HK-2 (cell line): ENCODE measurements around the gene MAMDC2.

Experiments used
- DNase-seq: peaks from one replicate; pipeline ENCODE4 v3.0.0-alpha.2; 2018; ENCODE audit not compliant: unreplicated experiment

MAMDC2 gene, protein sequence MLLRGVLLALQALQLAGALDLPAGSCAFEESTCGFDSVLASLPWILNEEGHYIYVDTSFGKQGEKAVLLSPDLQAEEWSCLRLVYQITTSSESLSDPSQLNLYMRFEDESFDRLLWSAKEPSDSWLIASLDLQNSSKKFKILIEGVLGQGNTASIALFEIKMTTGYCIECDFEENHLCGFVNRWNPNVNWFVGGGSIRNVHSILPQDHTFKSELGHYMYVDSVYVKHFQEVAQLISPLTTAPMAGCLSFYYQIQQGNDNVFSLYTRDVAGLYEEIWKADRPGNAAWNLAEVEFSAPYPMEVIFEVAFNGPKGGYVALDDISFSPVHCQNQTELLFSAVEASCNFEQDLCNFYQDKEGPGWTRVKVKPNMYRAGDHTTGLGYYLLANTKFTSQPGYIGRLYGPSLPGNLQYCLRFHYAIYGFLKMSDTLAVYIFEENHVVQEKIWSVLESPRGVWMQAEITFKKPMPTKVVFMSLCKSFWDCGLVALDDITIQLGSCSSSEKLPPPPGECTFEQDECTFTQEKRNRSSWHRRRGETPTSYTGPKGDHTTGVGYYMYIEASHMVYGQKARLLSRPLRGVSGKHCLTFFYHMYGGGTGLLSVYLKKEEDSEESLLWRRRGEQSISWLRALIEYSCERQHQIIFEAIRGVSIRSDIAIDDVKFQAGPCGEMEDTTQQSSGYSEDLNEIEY

DNA sequence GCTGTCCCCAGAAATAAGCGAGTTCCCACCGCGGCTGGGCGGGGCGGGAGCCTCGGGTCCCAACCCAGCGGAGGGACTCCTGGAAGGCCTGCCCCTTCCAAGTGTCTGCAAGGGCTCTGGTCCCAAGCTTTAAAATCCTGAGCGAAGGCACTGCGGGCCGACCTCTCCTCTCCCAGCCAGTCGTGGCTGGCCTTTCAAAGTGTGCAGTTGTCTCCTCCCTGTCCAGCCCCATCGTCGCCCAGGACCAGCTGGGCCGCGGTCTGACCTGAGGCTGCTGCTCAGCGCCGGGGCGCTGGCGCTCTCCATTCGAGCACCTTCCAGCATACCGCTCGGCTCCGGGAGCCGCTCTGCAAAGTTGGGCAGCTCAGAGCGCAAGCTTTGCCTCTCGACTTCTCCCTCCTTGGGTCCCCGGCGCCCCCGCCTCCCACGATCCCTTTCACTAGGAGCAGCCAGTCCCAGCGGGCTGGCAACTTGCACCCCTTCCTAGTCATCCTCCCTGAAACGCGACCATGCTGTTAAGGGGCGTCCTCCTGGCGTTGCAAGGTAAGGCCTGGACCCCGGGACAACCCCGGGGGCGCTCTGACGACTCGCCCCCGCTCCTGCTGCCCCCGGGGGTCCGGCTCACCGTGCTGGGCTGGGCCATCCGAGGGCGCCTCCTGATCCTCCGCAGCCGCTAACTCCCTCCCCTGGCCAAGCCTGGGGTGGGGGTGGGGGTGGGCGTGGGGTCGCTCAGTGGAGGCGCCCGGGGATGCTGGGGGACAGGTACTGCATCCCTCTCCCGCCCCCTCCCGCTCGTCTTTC is at the start of gene MAMDC2:
Gene MAMDC2 (plus strand): TSS at position 160 of the 801 bp plus-strand sequence. CDS start 350 bp downstream, at position 510.
- peak; percentile 25 for DNase-seq

DNA sequence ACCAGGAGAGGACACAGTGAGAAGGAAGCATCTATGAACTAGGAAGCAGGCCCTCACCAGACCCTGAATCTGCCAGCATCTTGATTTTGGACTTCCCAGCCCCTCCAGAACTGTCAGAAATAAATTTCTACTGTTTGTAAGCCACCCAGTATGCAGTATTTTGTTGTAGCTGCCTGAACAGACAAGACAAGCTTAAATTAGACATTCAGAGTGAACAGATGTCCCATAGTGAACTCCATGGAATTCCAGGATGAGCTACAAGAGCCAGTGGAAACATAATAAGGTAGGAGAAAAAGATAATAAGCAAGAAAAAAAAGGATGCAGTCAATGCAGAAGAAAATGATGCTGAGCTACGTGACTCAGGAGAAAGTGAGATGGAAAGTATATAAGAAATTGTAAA is 47.8 kb upstream of the MAMDC2 start:
- no peak for DNase-seq

DNA sequence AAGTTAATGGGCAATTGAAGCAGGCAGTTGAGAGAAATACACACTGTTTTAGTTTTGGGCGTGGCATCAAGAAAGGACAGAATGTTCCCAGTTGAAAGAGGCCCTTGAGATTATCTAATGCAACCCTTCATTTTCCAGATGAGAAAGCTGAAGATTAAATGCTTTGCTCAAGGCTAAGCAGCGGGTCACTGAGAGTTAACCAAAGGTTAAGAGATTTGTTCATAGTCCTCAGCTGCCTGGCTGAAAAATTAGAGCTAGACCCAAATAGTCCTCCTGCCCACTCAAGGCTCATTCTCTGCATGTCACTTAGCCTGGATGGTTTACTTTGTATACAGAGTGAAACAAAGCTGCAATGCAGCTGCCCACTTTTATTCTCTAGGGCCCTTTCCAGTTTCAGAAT is 46.7 kb upstream of the MAMDC2 start:
- DNase-seq, result no peak

DNA sequence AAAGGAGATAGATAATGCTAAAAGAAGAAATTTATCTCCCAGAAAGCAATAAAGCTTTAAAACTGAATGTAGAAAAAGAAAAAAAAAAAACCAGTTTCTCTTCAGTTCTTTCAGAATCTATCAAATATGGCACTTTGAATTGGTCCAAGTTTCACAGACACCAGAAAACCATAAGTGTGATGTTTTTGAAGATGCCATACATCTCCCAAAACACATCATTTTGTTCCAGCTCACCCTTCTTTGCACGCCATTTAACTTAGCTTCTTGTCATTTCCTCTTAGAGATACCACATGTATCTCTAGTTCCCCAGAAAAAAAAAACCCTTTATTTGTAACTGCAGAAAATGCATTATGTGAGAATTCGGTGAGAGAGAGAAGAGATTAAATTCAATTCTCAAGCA is 46.1 kb upstream of the MAMDC2 start:
- no peak for DNase-seq

DNA sequence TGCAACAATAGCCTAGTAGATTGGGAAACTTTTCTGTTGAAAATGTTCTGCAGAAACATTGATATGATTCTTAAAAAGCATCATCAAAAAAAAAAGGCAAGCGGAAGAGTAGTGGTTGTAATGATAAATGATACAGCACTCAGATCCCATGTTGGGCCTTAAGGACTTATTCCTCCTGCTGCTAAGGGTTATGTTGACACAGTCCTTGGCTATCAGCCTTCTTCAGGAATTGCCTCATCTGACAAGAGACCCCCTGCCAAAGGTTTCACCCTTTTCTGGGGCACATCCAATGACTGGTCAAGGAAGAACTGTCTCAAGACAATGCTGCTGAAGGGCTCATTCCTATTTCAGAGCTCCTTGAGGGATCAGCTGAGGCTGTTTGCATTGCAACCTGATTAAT is 44.3 kb upstream of the MAMDC2 start:
- no peak for DNase-seq

DNA sequence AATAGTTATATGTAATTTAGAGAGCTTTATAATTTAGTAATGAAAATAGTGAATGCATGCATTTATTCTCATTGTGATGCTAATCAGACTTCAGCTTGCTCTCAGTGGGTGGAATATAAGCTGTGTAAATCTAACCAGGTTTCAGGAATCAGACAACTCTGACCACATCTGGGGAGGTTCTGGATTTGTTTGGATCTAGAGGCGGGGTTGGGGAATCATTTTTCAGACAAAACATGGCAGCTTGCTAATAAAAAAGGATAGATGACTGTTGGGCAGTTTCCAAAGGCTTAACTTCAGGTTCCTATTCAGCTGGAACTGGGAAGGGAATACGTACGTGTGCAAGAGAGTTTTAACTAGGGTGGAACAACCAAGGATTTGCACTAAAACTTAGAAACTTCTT is 43.2 kb upstream of the MAMDC2 start:
- no peak for DNase-seq

DNA sequence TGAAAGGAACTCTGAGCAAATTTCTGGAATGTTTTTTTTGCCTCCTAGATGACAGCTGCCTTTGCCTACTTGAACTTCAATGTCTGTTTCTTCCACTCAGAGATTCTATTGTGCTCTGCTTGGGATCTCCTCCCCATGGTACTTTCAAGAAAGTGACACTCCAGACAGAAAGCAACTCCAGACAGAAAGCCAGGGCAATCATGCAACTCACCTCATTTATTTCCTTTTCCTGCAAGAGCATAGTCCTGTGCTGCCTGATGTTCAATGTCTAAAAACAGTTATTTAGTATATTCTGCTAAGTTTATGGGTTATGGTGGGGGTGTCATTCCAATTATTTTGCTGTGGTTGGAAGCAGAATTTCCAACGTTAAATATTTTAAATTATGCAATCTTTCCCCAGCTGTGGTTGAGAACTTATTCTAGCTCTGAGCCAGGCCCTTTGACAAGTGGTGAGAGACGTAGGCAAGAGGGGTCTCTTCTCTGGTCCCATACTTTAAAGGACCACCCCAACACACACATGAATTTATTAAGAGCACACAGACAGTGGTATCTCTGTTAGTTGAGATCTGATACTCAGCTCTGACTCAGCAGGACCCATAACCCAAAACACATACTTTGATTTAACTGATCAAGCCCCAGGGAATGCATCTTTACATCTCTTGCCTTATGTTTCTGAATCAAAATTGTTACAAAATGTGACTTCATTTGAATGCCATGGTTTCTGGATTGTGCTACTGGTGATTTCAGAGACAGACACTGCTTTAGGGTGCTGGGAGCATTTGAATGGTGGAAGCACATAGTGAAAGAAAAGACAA is 39.5 kb upstream of the MAMDC2 start:
- no peak for DNase-seq

DNA sequence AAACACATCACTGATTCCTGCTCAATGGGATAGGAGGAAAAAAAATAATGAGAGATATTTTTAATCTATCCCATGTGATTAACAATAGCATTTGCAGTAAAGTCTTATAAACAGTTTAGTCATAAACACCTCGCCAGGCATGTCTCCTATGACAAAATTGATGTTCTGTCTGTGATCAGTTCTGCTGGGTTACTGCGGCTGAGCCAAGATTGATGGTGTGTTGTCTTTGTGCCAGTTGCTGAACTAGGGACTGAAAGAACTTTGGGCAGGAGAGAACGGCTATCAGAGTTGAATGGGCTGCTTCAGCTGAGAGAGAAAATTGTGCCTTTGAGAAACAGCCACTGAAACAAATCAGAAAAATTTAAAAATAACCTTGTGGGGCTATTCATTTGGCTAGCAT is 37.3 kb upstream of the MAMDC2 start:
- no peak for DNase-seq

DNA sequence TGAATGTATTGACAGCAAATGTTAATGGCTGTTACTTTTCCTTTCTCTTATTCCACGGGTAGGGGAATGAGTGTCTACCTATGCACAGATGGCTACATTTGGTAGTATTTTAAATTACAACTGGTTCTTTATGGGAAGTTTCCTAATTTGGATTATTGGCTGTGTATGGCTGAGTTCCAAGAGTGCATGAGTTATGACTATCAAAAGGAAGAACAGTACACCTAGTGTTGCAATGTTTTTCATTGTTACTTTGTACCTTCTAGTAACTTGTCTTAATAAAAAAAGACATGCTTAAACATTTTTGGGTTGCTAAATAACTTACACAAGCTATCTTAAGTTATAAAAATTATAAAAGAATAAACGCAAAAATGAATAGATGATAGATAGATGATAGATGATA is 35.8 kb upstream of the MAMDC2 start:
- DNase-seq, result no peak

DNA sequence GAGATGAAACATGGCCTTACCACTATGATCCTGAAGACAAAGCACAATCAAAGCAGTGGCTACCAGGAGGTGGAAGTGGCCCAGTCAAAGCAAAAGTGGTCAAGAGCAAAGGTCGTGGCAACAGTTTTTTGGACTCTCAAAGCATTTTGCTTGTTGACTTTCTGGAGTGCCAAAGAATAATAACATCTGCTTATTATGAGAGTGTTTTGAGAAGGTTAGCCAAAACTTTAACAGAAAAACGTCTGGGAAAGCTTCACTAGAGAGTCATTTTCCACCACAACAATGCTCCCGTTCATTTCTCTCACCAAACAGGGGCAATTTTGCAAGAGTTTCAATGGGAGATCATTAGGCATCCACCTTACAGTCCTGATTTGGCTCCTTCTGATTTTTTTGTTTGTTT is 33.6 kb upstream of the MAMDC2 start:
- no peak for DNase-seq

DNA sequence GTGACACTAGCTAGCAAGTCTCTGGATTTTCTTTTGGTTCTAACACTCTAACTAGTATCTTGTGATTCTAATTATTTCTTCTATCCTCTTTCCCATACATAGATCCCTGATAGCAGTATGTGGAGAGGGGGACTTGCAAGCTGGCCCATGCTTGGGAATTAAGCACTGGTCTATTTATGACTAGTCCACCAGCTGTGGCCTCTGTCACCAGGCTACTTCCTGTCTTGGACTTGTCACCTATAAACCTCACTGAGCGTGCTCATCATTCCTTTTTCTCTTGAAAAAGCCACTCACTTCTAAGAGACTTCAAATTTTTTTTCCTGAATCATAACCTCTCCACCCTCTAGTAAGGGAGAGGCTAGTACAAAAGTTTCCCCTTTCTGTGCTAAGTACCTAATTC is 32.3 kb upstream of the MAMDC2 start:
- DNase-seq, result no peak

DNA sequence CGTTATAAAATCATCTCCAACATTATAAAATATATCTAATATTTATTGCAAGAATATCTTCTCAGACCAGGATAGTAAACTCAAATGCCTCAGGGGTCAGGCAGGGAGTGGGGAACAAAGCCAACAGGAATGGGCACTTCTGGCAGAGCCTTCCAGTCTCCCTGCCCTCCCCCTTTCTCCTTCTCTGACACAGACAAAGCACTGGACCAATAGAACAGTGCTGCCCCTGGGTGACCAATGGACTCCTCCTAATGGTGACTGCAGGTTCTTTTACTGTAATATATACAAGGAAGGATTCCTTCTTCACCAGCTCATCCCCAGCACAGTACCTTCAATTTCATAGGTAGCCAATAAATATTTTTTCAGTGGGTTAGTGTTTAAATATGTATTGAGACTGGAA is 31.1 kb upstream of the MAMDC2 start:
- no peak for DNase-seq

DNA sequence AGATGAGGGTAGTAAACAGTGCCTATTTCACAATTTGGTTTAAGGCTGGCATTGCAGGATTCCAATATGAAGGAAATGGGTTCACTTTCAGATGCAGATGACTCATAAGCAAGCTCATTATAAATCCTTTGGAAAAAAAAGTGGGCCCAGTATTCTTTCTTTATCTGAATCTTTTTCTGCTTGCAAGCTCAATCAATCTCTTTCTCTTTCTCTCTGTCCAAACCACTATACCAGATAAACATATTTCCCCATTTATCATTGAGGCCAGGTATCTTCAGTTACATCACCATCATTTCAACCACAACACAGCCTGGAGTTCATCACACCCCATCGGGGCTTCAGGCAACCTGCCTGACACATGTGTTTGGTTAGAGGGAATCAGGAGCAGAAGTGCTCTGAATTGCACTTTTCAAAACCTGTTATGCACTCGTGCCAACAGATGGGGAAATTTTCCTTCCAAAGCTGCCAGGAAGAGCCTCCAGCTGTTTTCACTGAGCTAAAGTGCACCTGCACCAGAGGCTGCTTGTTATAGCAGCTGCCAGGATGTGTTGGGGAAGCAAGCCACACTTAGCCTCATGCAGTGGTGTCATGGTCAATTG is 30.0 kb upstream of the MAMDC2 start:
- DNase-seq, result no peak

DNA sequence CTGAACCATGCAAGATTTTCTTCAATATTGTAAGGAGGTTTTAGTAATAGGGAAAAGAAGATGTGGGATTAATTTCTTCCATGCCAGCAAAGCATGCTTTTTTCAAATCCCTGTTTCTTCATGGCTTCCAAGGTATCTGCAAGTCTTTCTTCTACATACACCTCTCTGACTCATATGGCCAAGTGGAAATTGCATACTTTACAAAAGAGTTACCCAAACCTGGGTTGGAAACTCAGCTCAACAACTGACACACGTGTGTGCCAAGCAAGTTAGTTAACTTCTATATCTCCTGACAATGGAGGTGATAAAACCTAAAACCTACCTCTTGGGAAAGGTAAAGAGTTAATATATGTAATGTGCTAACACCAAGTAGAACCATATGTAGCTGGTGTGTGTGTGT is 28.5 kb upstream of the MAMDC2 start:
- no peak for DNase-seq

DNA sequence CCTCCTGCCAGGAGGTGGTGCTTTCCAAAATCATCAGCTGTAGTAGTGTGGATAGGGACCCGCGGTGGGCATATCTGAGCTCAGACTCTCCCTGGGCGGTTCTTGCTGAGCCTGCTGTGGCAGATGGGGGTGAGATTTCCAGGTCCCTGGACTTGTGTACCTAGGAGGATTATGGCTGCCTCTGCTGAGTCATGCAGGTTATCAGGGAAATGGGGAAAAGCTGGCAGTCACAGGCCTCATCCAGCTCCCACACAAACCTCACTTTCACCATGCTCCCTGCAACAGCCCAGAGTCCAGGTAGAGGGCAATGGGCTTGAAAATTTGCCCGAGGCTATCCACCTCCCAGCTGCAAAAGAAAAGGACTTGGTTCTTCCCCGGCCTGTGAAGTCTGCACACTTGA is 23.4 kb upstream of the MAMDC2 start:
- DNase-seq, result no peak

DNA sequence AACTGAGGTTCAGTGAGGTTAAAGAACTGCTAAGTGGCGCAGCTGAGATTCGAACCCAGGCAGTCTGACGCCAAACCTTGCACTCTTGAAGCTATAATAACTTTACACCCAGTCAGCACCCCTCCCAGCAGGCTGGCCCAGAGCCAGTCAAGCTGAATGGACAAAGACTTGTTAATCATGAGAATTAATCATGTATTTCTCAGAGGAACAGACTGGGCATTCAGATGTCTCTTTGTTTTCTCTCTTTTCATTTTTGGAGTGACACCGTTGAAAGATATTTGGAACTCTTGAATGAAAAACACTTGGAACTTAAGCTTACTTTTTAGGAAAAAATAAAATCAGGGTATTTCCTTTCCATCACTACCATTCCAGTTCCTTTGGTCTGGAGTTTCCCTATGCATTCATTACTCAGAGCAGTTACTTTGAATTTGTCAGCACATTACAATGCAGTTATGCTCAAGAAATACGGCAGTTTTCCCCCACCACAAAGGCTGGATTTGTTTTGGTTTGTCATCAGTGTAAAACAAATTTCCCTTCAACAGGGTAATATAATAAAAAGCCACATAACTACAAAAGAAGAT is 22.6 kb upstream of the MAMDC2 start:
- no peak for DNase-seq

DNA sequence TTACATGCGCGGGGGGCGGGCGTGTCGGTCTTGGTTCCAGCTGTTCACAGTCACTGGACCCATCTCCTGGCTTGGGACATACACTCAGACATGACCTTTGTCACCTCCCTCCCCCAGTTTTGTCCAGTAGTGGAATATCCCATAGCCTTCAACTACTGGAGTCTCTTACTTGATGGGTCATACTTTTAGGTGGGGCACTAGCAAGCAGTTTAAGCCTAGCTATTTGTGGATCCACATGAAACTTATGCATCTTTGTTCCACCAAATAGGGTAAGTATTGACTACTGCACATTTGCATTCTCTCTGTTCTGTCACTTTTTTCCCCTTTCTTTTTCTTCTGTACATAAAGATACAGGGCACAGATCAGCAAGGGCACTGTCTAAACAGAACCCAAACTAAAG is 15.4 kb upstream of the MAMDC2 start:
- no peak for DNase-seq

DNA sequence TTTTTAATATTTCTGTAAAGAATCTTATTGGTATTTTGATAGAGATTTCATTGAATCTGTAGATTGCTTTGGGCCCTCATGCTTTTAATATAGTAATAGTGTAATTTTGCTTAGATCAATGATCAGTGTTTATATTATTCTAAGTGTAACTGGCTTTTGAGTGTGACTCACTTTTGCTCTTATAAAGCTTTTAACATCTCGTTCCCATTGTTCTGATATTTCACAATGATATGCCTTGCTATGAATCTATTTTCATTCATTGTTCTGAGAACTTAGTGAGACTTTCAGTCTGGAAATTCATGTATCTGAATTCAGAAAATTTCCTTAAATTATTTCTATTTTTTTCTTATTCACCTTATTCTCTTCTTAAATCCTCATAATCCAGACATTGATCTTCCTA is 13.5 kb upstream of the MAMDC2 start:
- no peak for DNase-seq

DNA sequence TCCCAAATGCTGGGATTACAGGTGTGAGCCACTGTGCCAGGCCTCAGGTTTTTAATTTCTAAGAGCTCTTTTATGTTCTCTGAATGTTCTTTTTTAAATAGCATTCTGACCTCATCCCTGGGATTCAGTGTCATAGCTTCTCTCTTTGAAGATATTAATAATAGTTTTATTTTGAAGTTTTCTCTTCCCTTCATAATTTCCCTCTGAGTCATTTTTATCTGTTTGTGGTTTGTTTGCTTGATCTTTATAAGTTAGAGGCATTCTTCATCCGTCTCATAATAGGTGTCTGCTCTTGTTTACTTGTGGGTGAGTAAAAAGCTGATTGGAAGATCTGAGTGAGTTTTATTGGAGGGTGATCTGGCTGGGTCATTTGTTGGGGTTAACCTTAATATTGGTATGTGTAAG is 12.5 kb upstream of the MAMDC2 start:
- DNase-seq, result no peak

DNA sequence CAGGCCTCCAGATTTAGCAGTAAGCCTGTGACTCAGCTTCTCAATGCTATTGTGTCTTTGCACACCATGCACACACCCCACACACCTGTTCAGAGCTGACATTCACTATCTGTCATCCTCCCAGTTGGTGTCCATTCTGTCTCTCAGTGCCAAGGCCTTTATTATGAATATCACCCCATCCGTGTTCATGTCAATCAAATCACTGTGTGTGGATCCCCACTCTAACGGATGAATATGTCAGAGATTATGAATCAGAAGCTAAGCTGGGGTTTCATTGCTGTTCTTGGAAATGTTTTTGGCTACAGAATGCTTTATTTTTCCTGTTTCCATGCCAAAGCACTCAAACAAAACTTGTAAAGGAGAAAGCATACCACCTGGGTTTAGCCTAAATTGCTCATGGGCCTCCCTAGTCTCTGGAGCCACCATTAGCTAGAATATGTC is 9.4 kb upstream of the MAMDC2 start:
- no peak for DNase-seq

DNA sequence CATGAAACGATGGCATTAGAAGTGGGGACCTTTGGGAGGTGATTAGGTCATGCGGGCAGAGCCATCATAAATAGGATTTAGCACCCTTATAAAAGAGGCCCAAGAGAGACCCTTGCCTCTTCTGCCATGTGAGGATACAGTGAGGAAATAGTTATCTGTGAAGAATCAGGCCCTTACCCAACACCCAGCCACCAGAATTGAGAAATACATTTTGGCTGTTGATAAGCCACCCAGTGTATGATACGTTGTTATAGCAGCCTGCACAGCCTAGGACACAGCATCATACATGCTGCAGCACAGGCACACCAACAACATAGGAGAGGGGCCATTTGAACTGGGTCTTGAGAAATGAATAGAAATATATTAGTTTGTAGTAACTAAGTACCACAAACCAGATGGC is 8.0 kb upstream of the MAMDC2 start:
- DNase-seq, result no peak
